Spinal cord (tissue), 10 donors: Measurements from ENCODE around the gene TMTC2. TPM values are rescaled to one million over a fixed set of nuclear protein-coding genes. Genes with fewer than 3 reads are reported as not detected.
A peak's percentile ranks its signal among the peaks of the same experiment; 100 is the strongest.

ENCODE experiments used
- DNase-seq, 6 donors: peaks; one replicate each; pipeline versions ENCODE4 v3.0.0 to v3.0.0-alpha.2; 2013 to 2015; ENCODE audit warnings: low spot score in 6 of 6, low read depth in 4 of 6
- H3K27ac ChIP-seq: one replicate; pipeline ENCODE4 v1.5.1; 2013; ENCODE audit warnings: low read depth, low read length, control low read depth
- H3K27me3 ChIP-seq: one replicate; pipeline ENCODE4 v1.6.1; 2013; ENCODE audit warnings: low read length; ENCODE audit not compliant: control insufficient read depth, insufficient read depth
- H3K36me3 ChIP-seq: one replicate; pipeline ENCODE4 v1.6.1; 2013; ENCODE audit warnings: low read length; ENCODE audit not compliant: control insufficient read depth, insufficient read depth
- H3K4me1 ChIP-seq: one replicate; pipeline ENCODE4 v1.6.1; 2013; ENCODE audit warnings: low read length; ENCODE audit not compliant: control insufficient read depth, insufficient read depth
- H3K4me3 ChIP-seq: one replicate; pipeline ENCODE4 v1.5.1; 2013; ENCODE audit warnings: low read depth, low read length, control low read depth
- H3K9me3 ChIP-seq: one replicate; pipeline ENCODE4 v1.6.1; 2013; ENCODE audit warnings: low read length; ENCODE audit not compliant: control insufficient read depth, insufficient read depth
- WGBS: methylation state at CpG from one replicate; pipeline ENCODE4 v1.1.5; 2013; ENCODE audit warnings: missing lambda C conversion rate; ENCODE audit not compliant: insufficient coverage; 5-methylcytosine and 5-hydroxymethylcytosine counted together
- polyA plus RNA-seq, 2 donors: library from polyadenylated mRNA; unstranded; fragments of 120-200 nt; gene quantifications; one replicate each; pipeline ENCODE4 v1.2.1, GENCODE V29; 2013; ENCODE audit not compliant: insufficient read length in 2 of 2
- total RNA-seq, 2 donors: library from RNA; depleted of rRNA in 1 of 2; stranded (reverse); fragments of 120-200 nt in 1 of 2; fragments of >200 nt in 1 of 2; gene quantifications; one replicate each; pipeline versions ENCODE4 v1.2.3 to v1.2.4, GENCODE V29; 2013 to 2014
- donor health status: healthy.

TMTC2 gene
- total and polyA plus RNA-seq, 4 donors: 21.1 to 37.1 (median 27.7) TPM

DNA sequence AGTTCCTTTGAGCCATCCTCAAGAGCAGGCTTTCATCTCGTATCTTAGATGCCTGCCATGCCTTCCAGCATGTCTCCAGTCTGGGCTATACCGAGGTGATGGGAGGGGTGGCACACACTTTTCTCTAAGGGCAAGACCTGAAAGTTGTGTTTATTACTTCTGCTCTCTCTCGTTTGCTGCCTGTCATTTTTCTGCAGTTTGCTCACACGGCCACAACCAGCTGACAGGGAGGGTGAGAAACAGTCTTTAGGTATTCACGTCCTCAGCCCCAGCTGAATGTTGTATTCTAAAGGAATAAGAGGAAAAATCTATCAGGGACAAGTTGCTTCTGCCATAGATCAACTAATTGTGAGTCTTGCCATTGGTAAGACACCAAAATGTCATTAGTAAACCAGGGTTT, 88.0 kb downstream of the TMTC2 start:
- peaks cover 3% of the 10 kb centered on the region for H3K4me1 ChIP-seq
- H3K4me3 ChIP-seq: no peak overlapping the region
- H3K36me3 ChIP-seq: no peaks in the 10 kb centered on the region
- DNase-seq: no peak
- no peak overlapping the region for H3K27ac ChIP-seq
- WGBS: 57% methylated on average over 1 of the region's 5 CpGs
- H3K9me3 ChIP-seq: no peaks in the 10 kb centered on the region
- H3K27me3 ChIP-seq: no peaks in the 10 kb centered on the region

GRCh38 chr12:82780517-82780916, 93.8 kb downstream of the TMTC2 start:
- no peaks in the 10 kb centered on the region for H3K36me3 ChIP-seq
- H3K4me1 ChIP-seq: peaks cover 3% of the 10 kb centered on the region
- no peak for DNase-seq
- no peak overlapping the region for H3K4me3 ChIP-seq
- H3K27me3 ChIP-seq: no peaks in the 10 kb centered on the region
- peak overlapping the region; percentile 95 for H3K27ac ChIP-seq
- no peaks in the 10 kb centered on the region for H3K9me3 ChIP-seq
- WGBS: no CpG with 5 or more reads among the region's 4 CpGs

GRCh38 chr12:82781309-82781997, 94.7 kb downstream of the TMTC2 start:
- H3K27me3 ChIP-seq: no peaks in the 10 kb centered on the region
- WGBS: 30% methylated on average over 3 of the region's 5 CpGs
- H3K36me3 ChIP-seq: no peaks in the 10 kb centered on the region
- no peak overlapping the region for H3K4me3 ChIP-seq
- peaks cover 3% of the 10 kb centered on the region for H3K4me1 ChIP-seq
- H3K9me3 ChIP-seq: no peaks in the 10 kb centered on the region
- peak overlapping the region; percentile 95 for H3K27ac ChIP-seq
- DNase-seq: peak in 2 of 6 donors; percentile 60 to 61

DNA sequence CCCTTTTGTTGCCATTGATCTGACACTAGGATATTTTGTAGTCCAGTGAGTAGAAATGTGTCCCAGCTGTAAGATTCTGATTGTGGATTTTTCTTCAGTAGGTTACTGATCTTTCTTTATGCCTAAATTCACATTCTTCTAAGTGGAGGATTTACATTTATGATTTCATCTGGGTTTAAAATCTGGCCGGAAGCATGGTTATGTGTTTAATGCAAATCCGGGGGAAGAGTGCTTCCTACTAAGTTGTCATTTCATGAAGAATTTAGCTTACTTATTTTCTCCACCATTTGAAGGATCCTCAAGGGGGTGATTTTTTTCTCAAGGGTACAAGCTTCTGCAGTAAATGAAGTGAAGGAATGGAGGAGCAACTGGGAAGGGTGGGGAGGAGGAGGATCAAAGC, 96.7 kb downstream of the TMTC2 start:
- no peak for DNase-seq
- Histone ChIP-seq H3K4me3 (no peak overlapping the region), H3K4me1 (peaks cover 3% of the 10 kb centered on the region), H3K9me3 (no peaks in the 10 kb centered on the region), H3K36me3 (no peaks in the 10 kb centered on the region), H3K27me3 (no peaks in the 10 kb centered on the region), H3K27ac (peak overlapping the region; percentile 18)
- WGBS: no CpG with 5 or more reads among the region's 2 CpGs

GRCh38 chr12:82787016-82787415, 100.3 kb downstream of the TMTC2 start:
- Histone ChIP-seq H3K27ac (no peak overlapping the region), H3K27me3 (no peaks in the 10 kb centered on the region), H3K36me3 (no peaks in the 10 kb centered on the region), H3K9me3 (no peaks in the 10 kb centered on the region), H3K4me1 (no peaks in the 10 kb centered on the region), H3K4me3 (no peak overlapping the region)
- no CpG with 5 or more reads among the region's 1 CpG for WGBS
- DNase-seq: no peak

- no peak for DNase-seq
- Histone ChIP-seq H3K4me3 (no peak overlapping the region), H3K36me3 (no peaks in the 10 kb centered on the region), H3K27me3 (no peaks in the 10 kb centered on the region), H3K9me3 (no peaks in the 10 kb centered on the region), H3K27ac (no peak overlapping the region), H3K4me1 (no peaks in the 10 kb centered on the region)
Measured at GRCh38 chr12:82788594-82788993, 101.9 kb downstream of the TMTC2 start.

GRCh38 chr12:82789674-82790073, 103.0 kb downstream of the TMTC2 start:
- no peak overlapping the region for H3K27ac ChIP-seq
- DNase-seq: no peak
- no peak overlapping the region for H3K4me3 ChIP-seq
- no peaks in the 10 kb centered on the region for H3K9me3 ChIP-seq
- H3K27me3 ChIP-seq: no peaks in the 10 kb centered on the region
- peaks cover 4% of the 10 kb centered on the region for H3K4me1 ChIP-seq
- H3K36me3 ChIP-seq: no peaks in the 10 kb centered on the region

DNA sequence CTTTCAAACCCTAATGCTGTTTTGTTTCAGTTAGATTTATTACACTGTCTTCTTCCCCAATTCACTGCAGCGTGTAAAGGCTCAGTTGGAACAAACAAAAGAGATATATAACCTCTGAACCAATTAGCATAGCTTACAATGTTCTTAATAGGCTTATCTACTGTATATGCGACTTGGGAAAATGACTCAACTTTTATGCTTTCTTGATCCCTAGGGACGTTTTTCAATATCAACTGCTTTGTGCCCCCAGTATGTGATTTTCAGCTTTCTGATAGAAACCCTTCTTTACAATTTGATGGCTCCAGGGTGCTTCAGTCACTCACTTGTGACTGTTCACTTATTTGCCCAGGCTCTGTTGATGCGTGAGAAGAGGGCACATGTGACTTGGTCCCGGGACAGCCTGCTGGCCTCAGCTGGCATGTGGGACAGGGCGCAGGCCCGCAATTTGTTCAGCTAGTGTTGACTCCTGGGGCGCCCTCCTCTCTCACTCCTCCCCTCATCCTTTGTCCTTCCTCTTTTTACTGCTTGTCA, 107.1 kb downstream of the TMTC2 start:
- H3K27ac ChIP-seq: peak overlapping the region; percentile 30
- H3K36me3 ChIP-seq: no peaks in the 10 kb centered on the region
- H3K9me3 ChIP-seq: no peaks in the 10 kb centered on the region
- peaks cover 6% of the 10 kb centered on the region for H3K4me1 ChIP-seq
- no peak overlapping the region for H3K4me3 ChIP-seq
- 22% methylated on average over 3 of the region's 8 CpGs for WGBS
- peak in 3 of 6 donors; percentile 29 to 85 (median 40) for DNase-seq
- H3K27me3 ChIP-seq: no peaks in the 10 kb centered on the region

DNA sequence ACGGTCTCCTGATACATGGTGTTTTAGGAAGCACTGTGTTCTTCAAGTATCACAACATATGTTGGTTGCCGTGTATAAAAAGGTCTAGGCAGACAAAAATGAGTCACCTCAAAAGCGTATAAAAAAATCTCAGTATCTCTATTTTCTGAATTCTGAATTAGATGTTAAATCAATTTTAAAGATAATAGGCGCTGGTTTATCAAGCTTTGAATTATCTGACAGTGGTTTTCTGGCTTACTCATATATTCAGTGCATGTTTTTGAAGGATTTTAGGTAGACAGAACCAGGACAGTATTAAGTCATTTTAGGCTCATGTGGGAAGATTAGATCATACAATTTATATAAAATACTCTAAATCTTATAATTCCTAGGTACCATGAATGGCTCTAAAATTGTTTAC, 110.8 kb downstream of the TMTC2 start:
- peaks cover 6% of the 10 kb centered on the region for H3K4me1 ChIP-seq
- 80% methylated on average over 1 of the region's 4 CpGs for WGBS
- DNase-seq: no peak
- peaks cover 5% of the 10 kb centered on the region for H3K36me3 ChIP-seq
- H3K27me3 ChIP-seq: no peaks in the 10 kb centered on the region
- H3K27ac ChIP-seq: no peak overlapping the region
- H3K4me3 ChIP-seq: no peak overlapping the region
- H3K9me3 ChIP-seq: no peaks in the 10 kb centered on the region

DNA sequence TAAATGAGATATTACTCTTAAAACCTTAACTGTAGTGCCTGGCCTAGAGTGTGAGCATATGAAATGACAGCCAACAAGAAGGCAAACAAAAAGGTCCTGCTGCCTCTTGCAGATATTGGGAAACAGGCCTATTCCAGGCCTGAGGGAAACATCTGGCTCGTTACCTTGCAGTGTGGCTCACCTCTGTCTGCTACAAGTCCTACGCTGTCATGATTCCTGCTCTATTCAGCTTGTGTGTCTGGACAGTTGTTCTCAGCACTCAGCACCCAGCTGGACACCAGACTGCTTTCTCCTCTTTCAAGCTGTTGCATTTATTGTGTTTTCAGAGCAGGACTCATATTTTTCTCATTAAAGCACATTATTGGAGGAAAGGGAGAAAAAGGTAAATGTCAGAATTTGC, 113.5 kb downstream of the TMTC2 start:
- H3K36me3 ChIP-seq: peaks cover 5% of the 10 kb centered on the region
- H3K27me3 ChIP-seq: no peaks in the 10 kb centered on the region
- H3K27ac ChIP-seq: no peak overlapping the region
- DNase-seq: peak in 1 of 6 donors; percentile 13
- H3K9me3 ChIP-seq: no peaks in the 10 kb centered on the region
- 78% methylated on average over 2 of the region's 2 CpGs for WGBS
- peaks cover 3% of the 10 kb centered on the region for H3K4me1 ChIP-seq
- no peak overlapping the region for H3K4me3 ChIP-seq
